HK-2 (cell line): Measurements from ENCODE around the gene NTN4.
A peak's percentile ranks its signal among the peaks of the same experiment; 100 is the strongest.
"Not testable (repeated sequence)": the region's sequence is repeated elsewhere in the genome, so short reads cannot be mapped to it uniquely, and the experiment has no call there.

ENCODE experiments used
- DNase-seq: peaks from one replicate; pipeline ENCODE4 v3.0.0-alpha.2; 2018; ENCODE audit not compliant: unreplicated experiment

The NTN4 gene

GRCh38 chr12:95712269-95712668 lies 78.3 kb downstream of the NTN4 start:
- DNase-seq, result no peak

GRCh38 chr12:95710386-95710785 lies 80.2 kb downstream of the NTN4 start:
- DNase-seq, result no peak

GRCh38 chr12:95709152-95709551 lies 81.4 kb downstream of the NTN4 start:
- no peak for DNase-seq

- DNase-seq, result no peak
Measured at GRCh38 chr12:95705143-95705542, 85.4 kb downstream of the NTN4 start.

GRCh38 chr12:95703986-95704385 lies 86.6 kb downstream of the NTN4 start:
- no peak for DNase-seq

- DNase-seq, result no peak
Measured at GRCh38 chr12:95701722-95702418, 88.7 kb downstream of the NTN4 start.

- DNase-seq, result no peak
Measured at GRCh38 chr12:95701275-95701674, 89.3 kb downstream of the NTN4 start.

GRCh38 chr12:95700316-95700785 lies 90.2 kb downstream of the NTN4 start:
- peak; percentile 48 for DNase-seq

- DNase-seq, result no peak
Measured at GRCh38 chr12:95699579-95699978, 91.0 kb downstream of the NTN4 start.

- no peak for DNase-seq
Measured at GRCh38 chr12:95694136-95694535, 96.4 kb downstream of the NTN4 start.

- no peak for DNase-seq
Measured at GRCh38 chr12:95693689-95694088, 96.9 kb downstream of the NTN4 start.

GRCh38 chr12:95690861-95691635 lies 99.5 kb downstream of the NTN4 start:
- DNase-seq, result no peak

GRCh38 chr12:95687937-95688336 lies 102.6 kb downstream of the NTN4 start:
- no peak for DNase-seq

- DNase-seq, result no peak
Measured at GRCh38 chr12:95683418-95683817, 107.1 kb downstream of the NTN4 start.

GRCh38 chr12:95681210-95681765 lies 109.3 kb downstream of the NTN4 start:
- DNase-seq, result no peak

GRCh38 chr12:95678684-95679083 lies 111.9 kb downstream of the NTN4 start:
- DNase-seq, result no peak

- not testable (repeated sequence) for DNase-seq
Measured at GRCh38 chr12:95677782-95678181, 112.8 kb downstream of the NTN4 start.

GRCh38 chr12:95674631-95675030 lies 115.9 kb downstream of the NTN4 start:
- no peak for DNase-seq

- DNase-seq, result no peak
Measured at GRCh38 chr12:95674163-95674562, 116.4 kb downstream of the NTN4 start.

- DNase-seq, result no peak
Measured at GRCh38 chr12:95673576-95673975, 117.0 kb downstream of the NTN4 start.

- no peak for DNase-seq
Measured at GRCh38 chr12:95672166-95672565, 118.4 kb downstream of the NTN4 start.

- DNase-seq, result no peak
Measured at GRCh38 chr12:95671265-95671664, 119.3 kb downstream of the NTN4 start.

- DNase-seq, result no peak
Measured at GRCh38 chr12:95663525-95663924, 127.0 kb downstream of the NTN4 start.
